ENCODE data around the gene PLA2G2D. TPM values are rescaled to one million over a fixed set of nuclear protein-coding genes. Genes with fewer than 3 reads are reported as not detected.

Gene PLA2G2D
- total RNA-seq, 1 experiment from 2014 or later, result not detected

GRCh38 chr1:20071416-20071815, 47.9 kb downstream of the PLA2G2D start:
- H4K20me1 ChIP-seq (ENCODE audit: control insufficient read depth, insufficient read depth, insufficient read length), result no peaks in the 10 kb centered on the region
- H2AK5ac ChIP-seq (ENCODE audit: insufficient read length, low read length), result no peak overlapping the region
- H2AFZ ChIP-seq (ENCODE audit: low read length), result no peak overlapping the region
- no peak overlapping the region for H3K9ac ChIP-seq (ENCODE audit: extremely low read depth, insufficient read length, low read length)
- H3T11ph ChIP-seq (ENCODE audit: low read length), result no peak overlapping the region
- H4K91ac ChIP-seq (ENCODE audit: insufficient read length, low read depth, low read length), result no peak overlapping the region
- no peak overlapping the region for H3K14ac ChIP-seq (ENCODE audit: insufficient read depth, low read length)
- no peak overlapping the region for H2BK12ac ChIP-seq (ENCODE audit: insufficient read length, low read depth, low read length)
- no peaks in the 10 kb centered on the region for H3K79me2 ChIP-seq (ENCODE audit: insufficient read depth, low read length)
- H3K27ac Mint-ChIP-seq, result peak overlapping the region in 1 of 3 experiments; percentile 75; a peak in 1 of 7 replicates
- no peak for TF ChIP-seq CTCF (conservative IDR thresholded peaks at IDR 0.05)
- no peak overlapping the region for H3K4me2 ChIP-seq (ENCODE audit: insufficient read depth, insufficient read length, low read length)
- H3K4me3 Mint-ChIP-seq, result no peak overlapping the region
- H4K8ac ChIP-seq (replicated peaks; ENCODE audit: insufficient read length, low read depth, low read length), result no peak overlapping the region
- H3K18ac ChIP-seq (ENCODE audit: insufficient read length, low read depth, low read length), result no peak overlapping the region
- H3K36me3 Mint-ChIP-seq (ENCODE audit: insufficient read depth in 1 of 3, low read depth in 3 of 3), result no peaks in the 10 kb centered on the region
- H3K4ac ChIP-seq (ENCODE audit: low read depth, low read length), result no peak overlapping the region
- H3K9me3 Mint-ChIP-seq, result no peaks in the 10 kb centered on the region
- no peaks in the 10 kb centered on the region for H3K4me1 ChIP-seq (ENCODE audit: insufficient read depth, low read length)
- DNase-seq, result no peak
- H3K27me3 ChIP-seq (ENCODE audit: insufficient read depth, low read length), result no peaks in the 10 kb centered on the region
- H2BK5ac ChIP-seq (ENCODE audit: insufficient read length, low read length), result no peak overlapping the region
- H3K27me3 Mint-ChIP-seq (ENCODE audit: low read depth), result no peaks in the 10 kb centered on the region; the same call in 1 of the 2 replicates
- no peak overlapping the region for H3K27ac ChIP-seq (ENCODE audit: insufficient read length, low read depth, low read length)
- no peaks in the 10 kb centered on the region for H3K9me3 ChIP-seq (ENCODE audit: control insufficient read depth, low read depth, low read length)
- H3K23ac ChIP-seq (ENCODE audit: insufficient read length, low read depth, low read length), result no peak overlapping the region
- no peak overlapping the region for H3K56ac ChIP-seq (ENCODE audit: insufficient read length, low read depth, low read length)
- no peaks in the 10 kb centered on the region for H3K79me1 ChIP-seq (ENCODE audit: insufficient read depth, low read depth, low read length, poor library complexity, severe bottlenecking)
- no peak overlapping the region for H4K5ac ChIP-seq (ENCODE audit: insufficient read length, low read depth, low read length)
- no CpG with 5 or more reads among the region's 6 CpGs for WGBS (ENCODE audit: extremely low coverage, insufficient read length, low lambda C conversion rate)
- H2BK120ac ChIP-seq (ENCODE audit: low read depth, low read length, poor library complexity, severe bottlenecking), result no peak overlapping the region
- no peak overlapping the region for H2BK20ac ChIP-seq (ENCODE audit: low read depth, low read length, poor library complexity, severe bottlenecking)
- H3K23me2 ChIP-seq (ENCODE audit: insufficient read length, low read depth, low read length, poor library complexity, severe bottlenecking), result no peaks in the 10 kb centered on the region
- H3K4me1 Mint-ChIP-seq, result peaks cover 3 to 4% of the 10 kb centered on the region in 2 experiments
- H2BK15ac ChIP-seq (ENCODE audit: low read depth, low read length), result no peak overlapping the region

All from H9 (cell line).